Stimulated activated CD8-positive, alpha-beta memory T cell treated with anti-CD3 and anti-CD28 coated beads, Interleukin-12 subunit alpha, Interleukin-12 subunit beta, amount 100 ng/mL, for 4 hours (primary cell): ENCODE results near the gene PDE2A.

ENCODE experiments used
- DNase-seq: peaks from one replicate; pipeline ENCODE4 v3.0.0-alpha.2; 2020; ENCODE audit warnings: low read depth

Gene PDE2A

DNA sequence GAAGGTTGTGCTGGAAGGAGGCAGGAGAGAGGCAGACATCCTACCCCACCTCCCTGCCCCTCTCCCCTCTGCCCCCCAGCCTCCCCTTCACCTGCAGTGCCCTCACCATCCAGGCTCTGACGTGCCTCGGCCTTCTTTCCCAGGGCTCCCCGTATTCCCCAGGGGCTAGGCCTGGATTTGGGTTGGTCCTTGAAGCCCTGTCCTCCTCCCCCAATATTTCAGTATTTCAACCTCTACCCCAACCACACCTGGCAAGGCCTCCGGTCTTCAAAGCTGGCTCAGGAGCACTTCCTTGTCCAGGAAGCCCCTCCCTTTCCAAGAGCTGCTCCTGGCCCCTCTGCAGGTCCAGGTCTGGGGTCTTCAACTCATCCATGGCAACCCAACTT lies 8.6 kb upstream of the PDE2A start:
- DNase-seq, result no peak

DNA sequence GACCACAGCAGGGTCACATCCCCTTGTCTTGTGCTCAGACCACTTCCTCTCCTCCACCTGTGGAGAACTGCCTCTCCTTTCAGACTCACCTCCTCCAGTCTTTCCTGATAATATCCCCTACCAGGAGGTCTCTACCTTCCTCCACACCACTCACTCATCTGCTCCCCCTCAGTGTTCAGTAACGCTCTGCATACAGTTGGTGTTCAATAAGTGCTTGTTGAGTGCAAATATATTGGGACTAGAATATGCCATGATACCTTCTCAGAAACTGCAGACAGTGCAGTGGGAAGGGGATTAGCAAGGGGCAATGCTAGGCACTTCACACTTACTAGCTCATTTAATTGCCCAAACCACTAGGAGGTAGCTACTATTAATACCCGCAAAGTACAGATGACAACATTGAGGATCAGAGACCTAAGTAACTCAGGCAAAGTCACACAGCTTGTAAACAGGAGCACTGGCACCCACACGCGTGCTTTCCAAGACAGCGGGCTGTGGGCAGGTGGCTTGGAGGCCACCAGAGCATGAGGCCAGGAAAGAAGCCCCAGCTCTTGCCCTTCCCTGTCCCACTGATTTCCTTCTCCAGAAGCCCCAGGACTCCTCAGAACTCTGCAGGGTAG lies 8.1 kb upstream of the PDE2A start:
- DNase-seq, result no peak

DNA sequence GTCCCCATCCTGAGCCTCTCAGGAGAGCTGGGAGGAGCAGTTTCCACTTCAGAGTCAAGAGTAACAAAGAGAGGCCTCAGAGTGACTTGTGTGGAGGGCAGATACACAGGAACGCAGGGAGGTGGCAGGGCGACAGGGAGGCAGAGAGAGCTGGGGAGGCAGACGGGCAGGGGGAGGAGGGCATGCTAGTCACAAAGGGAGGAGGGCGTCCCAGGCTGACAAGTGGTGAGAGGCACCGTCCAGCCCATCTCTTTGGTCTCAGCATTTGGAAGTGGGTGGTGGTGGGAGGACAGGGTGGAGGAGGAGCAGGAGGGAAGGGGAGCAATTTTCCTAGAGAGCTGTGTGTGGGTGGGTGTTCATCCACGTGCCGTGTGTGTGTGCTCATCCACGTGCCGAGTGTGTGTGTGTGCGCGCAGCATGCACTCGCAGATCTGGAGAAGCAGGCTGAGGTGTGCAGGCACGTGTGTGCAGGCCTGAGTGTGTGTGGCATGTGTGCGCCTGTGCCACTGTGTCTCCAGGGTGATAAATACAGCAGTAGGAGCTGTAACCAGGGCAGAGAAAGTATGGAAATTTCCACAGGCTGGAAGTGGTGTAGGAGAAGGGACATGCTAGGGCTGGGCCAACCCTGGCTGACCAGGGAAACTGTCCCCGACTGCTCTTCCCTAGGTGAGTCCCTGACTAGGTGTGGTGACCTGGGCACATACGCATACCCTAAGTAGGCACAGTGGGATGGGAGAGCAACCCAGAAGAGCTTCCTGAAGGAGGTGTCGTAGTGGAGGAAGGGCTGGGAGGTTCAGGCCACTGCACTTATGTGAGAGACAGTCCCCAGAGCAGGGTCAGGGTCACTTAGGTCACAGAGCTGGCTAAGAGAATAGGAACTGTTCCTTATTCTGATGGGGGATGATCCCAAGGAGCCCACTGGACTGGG lies 7.3 kb upstream of the PDE2A start:
- DNase-seq, result no peak

DNA sequence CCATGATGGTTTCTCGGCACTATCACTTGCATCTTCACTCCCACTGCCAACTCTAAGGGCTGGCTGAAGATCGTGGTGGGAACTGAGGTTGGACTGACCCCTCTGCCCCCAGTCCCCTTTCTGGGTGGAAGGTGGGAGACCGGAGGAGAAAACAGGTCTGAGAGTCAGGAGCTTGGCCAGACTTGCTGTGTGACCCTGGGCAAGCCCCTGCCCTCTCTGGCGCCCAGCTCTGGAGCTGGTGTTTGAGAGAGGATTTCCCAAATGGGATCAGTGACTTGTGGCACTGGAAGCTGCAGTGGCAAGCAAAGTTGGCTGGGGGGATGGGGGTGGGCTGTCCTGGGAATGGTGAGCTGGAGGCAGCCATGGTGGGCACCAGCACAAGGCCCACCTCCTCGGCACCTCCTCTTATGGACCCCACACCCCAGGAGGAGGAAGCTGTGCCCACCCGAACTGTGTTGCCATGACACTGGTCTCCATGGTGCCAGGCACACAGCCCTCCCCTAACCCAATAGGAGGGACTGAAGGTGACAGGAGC lies 6.5 kb upstream of the PDE2A start:
- DNase-seq, result no peak

DNA sequence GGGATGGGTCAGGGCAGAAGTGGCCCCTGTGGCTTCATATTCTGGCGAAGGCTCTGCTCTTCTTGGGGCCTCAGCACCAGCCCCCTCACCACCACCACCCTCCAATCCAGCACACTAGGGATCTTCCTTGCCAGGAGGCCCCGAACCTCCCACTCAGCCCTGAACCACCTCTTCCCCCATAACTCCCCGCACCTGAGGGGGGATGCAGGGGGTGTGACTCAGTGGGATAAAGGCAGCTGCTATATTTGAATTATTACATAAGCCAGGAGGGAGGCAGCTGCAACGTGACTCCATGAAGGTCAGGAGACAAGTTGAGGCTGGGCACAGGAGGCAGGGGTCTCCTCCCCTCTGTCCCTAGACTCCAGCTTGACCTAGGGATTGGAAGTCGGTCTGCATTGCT lies 5.6 kb upstream of the PDE2A start:
- no peak for DNase-seq

DNA sequence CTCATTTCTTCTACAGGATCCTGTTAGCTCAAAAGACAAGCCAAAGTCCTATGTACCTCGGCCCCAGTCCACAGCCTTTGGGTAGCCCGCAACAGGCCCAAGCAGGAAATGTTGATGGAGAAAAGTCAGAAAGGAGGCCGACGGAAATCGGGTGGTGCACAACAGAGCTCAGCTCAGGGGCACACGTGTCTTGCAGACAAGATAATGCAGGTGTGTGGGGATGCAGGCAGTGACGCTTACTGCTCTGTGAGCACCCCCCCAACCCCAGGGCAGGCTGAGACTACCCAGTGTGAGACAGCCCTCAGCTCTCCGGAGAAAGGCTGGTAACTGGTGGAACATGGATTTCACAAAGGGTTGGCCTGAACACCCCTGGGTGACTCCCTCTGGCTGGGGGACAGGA lies 4.3 kb upstream of the PDE2A start:
- no peak for DNase-seq

DNA sequence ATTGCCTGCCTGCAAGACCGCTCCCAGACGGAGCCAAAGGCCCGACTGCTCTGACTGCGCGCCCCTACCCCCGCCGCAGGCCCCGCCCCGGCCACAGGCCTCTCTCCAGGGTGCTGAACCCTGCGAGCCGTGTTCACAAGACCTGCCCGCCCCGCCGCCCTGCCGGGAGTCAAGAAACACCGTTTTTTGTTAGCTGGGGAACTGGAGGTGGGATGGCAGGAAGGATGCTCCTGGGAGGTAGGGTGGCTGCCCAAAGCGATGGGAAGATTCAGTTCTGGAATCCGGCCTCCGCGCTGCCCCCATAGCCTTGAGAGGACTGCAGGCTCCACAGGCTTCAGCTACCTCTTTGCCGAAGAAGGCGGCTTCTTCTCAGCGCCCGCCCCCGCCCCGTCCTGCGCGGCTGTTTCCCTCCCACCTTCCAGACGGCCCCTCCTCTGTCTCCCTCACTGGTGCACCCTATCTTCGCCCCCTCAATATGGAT lies 2.7 kb upstream of the PDE2A start:
- peak; percentile 23 for DNase-seq

DNA sequence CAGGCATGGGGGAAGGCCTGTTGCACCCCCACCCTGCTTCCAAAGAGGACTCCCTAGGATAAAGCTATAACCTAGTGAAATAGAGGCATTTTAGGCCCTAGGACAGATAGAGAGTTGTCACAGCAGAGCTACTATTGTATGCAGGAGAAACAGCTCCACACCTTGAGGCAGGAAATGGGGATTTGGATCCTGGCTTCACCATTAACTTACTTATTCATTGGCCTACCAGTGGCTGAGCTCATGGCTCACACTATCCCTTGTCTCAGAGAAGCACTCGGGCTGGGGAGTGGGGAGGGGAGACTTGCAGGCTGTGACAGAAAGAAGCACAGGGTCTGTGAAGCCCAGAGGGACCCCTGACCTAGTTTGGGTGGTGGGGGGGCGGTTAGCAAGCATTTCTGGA lies 999 bp upstream of the PDE2A start:
- no peak for DNase-seq

DNA sequence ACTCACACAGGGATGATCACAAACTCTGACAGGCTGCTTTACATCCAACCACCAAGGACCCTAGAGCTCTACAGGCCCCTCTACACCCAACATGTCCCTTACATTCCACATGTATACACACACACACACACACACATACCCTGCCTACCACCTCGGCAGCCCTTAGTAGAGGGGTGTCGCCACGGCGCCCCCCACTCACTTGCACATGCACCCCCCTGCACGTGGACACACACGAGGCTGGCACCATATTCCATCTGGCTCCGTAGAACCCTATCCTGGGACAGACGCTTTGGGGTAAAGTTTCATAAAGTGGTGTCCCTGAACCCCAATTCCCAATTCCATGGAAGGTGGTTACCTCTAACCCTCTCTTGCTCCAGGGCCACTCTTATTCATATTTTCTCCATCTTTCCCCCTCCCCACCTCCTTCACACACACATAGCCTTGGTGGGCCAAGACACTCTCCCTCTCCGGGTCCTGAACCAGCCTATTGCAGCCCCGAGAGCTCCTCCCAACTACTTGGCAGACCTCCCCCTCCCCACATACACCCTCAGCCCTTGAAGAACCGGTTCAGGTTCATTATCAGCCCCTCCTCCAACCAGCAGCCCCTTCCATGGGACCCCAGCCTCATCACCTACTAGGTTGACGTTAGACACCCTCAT lies 809 bp downstream of the PDE2A start:
- no peak for DNase-seq

DNA sequence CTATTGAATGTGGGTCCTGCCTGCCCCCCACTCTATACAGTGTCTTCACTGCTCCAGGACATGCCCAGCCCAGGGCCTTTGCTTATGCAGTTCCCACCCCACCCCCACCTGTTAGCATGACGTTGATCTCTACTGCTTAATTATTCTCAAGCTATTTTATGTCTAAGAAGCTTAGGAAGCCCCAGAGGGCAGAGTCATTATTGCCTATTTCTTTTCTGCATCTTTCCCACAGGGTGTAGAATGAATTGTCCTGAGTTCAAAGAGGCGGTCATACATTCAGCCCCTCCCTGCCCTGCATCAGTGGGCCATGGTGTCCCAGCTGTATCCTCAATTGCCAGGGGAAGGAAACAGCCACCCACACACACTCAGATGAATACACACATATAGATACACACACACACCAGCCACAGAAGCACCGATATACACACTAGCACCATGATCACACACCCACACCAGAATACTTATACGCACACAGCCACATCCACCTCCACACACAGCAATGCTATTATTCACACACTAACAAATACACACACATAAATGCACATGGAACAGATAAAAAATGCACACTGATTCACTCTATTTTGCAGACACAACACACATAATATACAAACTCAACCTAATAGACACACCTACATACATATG lies 1.5 kb downstream of the PDE2A start:
- no peak for DNase-seq

DNA sequence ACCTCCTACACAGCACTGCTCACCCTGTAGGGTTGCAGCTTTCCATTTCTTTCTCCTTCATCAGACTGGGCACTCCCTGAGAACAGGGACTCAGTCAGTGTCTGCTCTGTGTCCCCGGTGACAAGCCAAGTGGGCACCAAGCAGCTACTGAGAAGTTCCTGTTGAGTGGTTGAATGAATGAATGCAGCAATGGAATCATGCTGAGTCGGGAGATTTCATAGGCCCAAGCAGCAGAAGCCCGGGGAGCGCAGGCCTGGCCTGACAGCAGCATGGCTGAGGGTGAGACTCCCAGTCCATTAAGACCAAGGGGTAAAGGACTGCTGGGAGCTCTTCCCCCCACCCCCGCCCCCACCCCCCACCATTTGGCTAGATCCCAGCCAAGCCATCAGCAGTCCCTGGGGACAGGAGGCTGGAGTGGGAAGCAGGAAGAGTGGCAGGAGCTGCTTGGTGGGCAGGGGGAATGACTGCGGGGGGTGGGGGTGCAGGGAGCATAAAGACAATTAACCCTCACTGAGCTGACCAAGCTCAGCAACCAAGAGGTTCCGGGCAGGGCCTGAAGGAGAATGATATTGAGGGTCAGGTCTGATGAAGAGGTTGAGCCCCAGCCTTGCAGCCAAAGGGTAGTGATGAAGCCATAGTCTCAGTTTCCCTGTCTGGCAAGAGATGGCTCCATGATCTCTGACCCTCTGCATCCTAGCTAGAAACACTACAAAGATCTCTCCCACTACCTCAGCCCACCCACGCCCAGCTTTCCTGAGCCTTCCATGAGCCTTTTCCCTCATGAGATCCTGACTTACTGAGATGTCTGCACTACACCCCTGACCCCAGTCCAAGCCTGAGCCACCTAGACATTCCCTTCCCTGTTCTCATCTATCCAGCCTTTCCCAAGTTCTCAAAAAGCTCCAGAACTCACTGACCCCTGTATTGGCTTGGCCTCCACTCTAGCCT lies 2.8 kb downstream of the PDE2A start:
- no peak for DNase-seq

DNA sequence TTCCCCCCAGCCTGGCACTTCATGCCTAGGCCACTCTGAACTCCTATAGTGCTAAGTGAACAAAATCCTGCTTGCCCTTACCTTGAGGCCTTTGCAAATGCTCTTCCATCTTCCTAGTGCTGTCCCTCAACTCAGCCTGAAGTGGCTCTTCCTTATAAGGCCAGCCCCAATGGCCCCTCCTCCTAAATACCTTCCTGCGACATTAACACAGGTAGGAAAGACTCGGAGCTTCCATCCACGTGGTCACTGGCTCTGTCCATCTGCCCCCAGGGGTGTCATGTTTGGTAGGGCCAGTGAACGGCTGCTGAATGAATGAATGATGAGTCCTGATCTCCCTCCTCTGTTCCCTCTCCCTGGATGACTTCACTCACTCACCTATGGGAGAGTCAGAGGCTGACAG lies 4.2 kb downstream of the PDE2A start:
- no peak for DNase-seq

DNA sequence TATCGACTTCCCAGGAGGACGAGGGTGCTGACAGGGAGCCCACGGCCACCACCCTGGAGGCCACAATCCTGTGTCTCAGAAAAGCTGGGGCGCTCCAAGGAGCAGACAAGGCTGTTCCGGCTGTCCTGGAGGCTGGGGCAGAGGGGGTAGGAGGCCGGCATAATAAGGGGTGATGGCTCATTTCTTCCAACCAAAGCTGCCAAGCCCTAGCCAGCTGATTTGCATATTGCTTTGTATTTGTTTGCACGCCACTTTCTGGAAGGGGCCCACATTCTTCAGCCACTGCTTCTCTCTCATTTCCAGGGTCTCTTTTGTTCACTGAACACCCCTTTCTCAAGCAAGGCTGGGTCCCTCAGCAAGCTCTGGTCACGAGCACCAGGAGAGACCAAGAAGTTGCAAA lies 4.7 kb downstream of the PDE2A start:
- no peak for DNase-seq

DNA sequence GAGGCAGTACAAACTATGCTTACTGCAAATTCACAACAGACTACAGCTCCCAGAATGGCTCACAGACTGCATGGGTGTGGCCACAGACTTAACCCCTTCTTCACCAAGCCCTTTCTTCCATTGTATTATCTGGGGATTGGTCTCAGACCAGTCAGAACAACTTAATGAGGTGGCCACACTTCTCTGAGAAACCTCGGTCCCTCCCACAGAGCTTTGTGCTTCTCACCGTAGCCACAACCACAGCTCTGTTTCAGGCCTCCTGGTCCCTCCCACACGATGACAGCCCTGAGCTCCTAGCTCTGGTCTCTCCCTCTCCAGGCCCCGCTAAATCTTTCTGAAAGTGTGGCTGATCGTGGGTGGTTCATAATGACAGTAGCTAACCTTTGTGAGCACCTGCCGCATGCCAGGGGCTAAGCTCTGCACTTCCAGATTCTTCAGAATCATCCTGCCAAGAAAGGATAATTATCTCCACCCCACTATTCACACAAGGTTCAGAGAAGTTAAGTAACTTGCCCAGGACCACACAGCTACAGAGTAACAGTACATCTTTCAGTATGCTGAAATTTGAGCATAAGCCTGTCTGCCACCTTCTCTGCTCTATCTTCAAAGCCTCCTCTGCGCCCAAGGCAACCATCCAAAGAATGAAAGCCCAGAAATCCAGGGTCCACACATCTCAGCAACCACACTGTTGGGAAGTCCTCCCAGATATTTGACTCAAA lies 5.4 kb downstream of the PDE2A start:
- no peak for DNase-seq

DNA sequence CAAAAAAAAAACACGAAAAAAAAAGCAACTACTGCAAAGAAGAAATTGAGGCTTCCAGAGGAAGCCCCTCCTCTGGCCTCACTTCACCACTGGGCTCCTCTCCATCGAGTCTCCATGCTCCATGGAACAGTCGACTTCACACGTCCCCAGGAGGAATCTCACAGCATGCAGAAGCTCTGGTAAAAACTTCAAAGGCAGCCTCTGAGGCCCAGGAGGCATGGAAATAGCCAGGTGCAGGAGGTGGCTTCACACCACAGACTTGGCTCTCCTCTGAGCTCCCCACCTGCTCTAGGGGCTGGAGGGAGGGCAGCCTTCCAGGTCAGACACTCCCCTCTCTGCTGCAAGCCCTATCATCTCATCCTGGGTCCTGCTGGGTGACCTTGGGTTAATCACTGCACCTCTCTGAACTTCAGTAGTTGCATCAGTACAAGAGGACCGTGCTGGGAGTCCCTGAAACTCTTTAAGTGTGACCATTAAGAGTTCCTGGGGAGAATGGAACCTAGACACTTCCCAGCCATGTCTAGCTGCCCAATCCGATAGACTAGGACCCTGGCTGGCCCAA lies 8.2 kb downstream of the PDE2A start:
- no peak for DNase-seq

DNA sequence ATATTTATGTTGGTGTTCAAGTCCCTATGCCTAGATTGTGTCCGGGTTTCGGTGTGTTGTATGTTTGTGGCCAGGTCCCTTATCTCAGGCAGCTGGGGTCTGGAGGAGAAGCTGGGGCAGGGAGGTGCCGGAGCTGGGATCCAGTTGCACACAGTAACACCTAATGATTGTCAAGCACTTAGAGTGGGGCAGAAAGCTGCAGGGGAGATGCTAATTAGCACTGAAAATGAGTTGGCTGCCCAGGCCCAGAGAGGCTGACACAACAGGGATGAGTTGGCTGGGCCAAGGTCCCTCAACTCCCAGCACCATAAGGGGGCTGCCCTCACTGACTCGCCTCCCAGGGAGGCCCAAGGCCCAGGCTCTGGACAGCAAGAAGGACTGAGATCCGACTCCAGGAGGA lies 12.2 kb downstream of the PDE2A start:
- DNase-seq, result no peak

DNA sequence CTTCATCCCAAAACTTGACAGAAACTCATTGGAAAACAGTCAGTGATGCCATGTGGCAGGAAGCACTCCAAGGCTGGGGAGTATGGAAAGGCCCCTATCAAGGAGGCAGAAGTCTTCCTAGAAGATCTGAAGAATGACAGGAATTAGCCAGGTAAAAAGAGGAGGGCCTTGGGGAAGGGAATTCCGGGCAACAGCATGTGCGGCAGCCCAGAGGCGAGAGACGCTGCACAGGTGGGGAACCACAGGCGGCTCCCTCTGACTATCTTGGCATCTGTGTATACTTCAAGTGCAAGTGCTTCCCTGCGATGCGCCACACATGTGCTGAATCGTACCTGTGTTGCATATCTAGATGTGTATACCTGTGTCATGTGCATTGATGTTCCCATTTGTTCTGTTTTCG lies 12.7 kb downstream of the PDE2A start:
- DNase-seq, result no peak

DNA sequence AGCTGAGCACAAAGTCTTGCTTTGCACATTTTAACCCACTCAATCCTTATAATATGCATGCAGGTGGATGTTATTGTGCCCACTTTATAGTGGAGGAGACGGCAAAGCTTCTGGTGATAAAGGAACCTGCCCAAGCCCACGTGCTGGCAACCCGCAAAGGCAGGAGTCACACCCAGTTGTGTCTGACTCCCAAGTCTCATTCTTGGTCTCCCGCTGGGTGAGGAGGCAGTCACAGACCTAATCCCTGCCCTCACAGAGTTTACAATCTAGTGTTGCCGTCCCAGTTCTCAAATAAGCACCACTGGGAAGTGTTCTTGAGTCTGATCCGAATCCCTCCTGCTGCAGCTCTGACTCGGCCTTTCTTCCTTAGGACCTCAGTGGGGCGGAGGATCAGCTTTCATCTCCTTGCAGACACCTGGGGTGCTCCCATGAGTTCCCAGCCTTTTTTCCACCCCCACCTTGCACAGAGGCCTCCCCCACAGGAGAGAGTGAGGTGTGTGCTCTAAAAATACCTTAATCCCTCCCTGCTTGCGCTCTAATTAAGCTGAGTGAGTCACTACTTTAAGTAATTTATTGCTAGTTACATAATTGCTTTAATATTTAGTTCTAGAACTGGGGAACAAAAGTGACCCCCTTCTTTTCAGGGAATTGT lies 15.1 kb downstream of the PDE2A start:
- no peak for DNase-seq

DNA sequence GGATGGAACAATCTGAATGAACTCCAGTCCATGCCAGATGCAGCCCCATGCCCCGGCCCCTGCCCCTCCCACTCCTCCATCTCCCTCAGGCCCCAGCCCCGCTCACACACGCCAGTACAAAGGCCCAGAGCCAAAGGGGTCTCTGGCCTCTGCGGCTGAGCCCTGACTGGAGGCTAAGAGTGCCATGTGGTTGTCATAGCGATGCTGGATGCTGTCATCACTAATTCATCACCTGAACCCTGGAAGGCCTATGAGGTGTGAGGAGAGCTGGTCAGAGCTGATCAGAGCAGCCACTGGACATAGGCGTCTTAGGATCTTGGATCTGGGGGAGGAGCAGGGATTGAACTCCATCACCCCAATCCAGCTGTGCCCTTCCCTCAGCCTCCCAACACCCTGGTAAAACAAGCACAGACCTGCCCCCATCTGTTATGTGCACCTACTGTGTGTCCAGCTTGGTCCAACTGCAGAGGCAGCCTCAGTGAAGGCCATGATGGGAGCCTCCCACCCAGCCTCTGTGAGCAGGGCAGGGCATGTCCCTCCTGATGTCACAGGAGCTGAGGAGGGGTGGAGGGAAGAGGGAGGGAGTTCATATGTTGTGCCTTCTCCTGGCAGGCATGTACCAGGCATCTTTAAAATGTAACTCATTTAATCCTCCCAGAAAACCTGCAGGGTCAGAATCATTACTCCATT lies 16.7 kb downstream of the PDE2A start:
- no peak for DNase-seq
